Skeletal muscle tissue (tissue), 4 donors: ENCODE data around the gene PATE4. TPM values are rescaled to one million over a fixed set of nuclear protein-coding genes. Genes with fewer than 3 reads are reported as not detected.
A peak's percentile ranks its signal among the peaks of the same experiment; 100 is the strongest.

Experiments
- H3K27ac ChIP-seq: one replicate; pipeline ENCODE4 v1.7.0; 2013; ENCODE audit warnings: mild to moderate bottlenecking, low read depth, low read length, inconsistent platforms
- H3K27me3 ChIP-seq, 3 donors: one replicate each; pipeline ENCODE4 v1.7.0; 2013; ENCODE audit warnings: low read length in 3 of 3; ENCODE audit not compliant: control insufficient read depth in 3 of 3, insufficient read depth in 3 of 3
- H3K36me3 ChIP-seq, 3 donors: one replicate each; pipeline ENCODE4 v1.7.0; 2013; ENCODE audit warnings: low read length in 3 of 3; ENCODE audit not compliant: control insufficient read depth in 3 of 3, insufficient read depth in 3 of 3
- H3K4me1 ChIP-seq, 3 donors: one replicate each; pipeline ENCODE4 v1.7.0; 2013; ENCODE audit warnings: low read length in 3 of 3, mild to moderate bottlenecking in 3 of 3; ENCODE audit not compliant: control insufficient read depth in 3 of 3, insufficient read depth in 3 of 3
- H3K4me3 ChIP-seq, 3 donors: one replicate each; pipeline ENCODE4 v1.7.0; 2013; ENCODE audit warnings: low read length in 3 of 3
- H3K9ac ChIP-seq, 3 donors: one replicate each; pipeline ENCODE4 v1.7.0; 2013; ENCODE audit warnings: low read length in 3 of 3, mild to moderate bottlenecking in 3 of 3, moderate library complexity in 2 of 3, low read depth in 1 of 3
- H3K9me3 ChIP-seq, 3 donors: one replicate each; pipeline ENCODE4 v1.7.0; 2013; ENCODE audit warnings: low read length in 3 of 3; ENCODE audit not compliant: control insufficient read depth in 3 of 3
- total RNA-seq: library from RNA; depleted of rRNA; stranded (reverse); fragments of >200 nt; gene quantifications from one replicate; pipeline ENCODE4 v1.2.3, GENCODE V29; 2014
- donor health status: Osteomylitis.

Gene PATE4
- total RNA-seq, 1 donor from 2014 or later = not detected

DNA sequence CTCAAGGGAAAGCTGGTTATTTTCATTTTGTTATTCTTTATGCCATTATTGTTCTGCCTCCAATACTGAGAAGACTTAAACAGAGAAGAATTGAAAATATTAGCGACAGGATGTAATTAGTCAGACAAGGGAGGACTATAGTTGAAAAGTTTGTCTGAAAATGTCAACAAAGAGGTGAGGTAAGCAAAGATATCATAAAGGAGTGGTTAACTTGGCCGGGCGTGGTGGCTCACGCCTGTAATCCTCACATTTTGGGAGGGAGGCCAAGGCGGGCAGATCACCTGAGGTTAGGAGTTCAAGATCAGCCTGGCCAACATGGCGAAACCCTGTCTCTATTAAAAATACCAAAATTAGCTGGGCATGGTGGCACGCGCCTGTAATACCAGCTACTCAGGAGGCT lies 50.3 kb downstream of the PATE4 start:
- Histone ChIP-seq H3K36me3 (no peaks in the 10 kb centered on the region), H3K9me3 (no peaks in the 10 kb centered on the region), H3K4me3 (no peak overlapping the region), H3K27ac (no peak overlapping the region), H3K9ac (no peak overlapping the region), H3K4me1 (peaks cover 7 to 11% (median 10%) of the 10 kb centered on the region in 3 donors), H3K27me3 (no peaks in the 10 kb centered on the region)

DNA sequence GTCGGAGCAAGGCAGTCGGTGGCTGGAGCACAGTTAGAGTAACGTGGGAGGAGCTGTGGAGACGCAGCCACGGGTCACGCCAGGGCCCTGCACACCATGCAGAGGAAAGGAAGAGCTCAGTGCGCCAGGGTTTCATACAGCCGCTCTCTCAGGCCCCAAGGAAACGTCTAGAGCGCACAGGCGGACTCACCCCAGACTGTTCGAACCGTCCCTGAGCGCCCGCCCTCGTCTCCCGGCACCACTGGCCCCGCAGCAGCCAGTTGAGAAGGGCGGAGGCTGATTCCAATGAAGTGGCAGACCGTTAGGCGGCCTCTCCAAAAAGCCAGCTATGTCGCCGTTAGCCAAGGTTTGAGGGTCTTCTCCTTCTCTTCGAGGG lies 53.9 kb downstream of the PATE4 start:
- H3K27ac ChIP-seq = peak overlapping the region; percentile 88
- no peaks in the 10 kb centered on the region for H3K27me3 ChIP-seq
- H3K36me3 ChIP-seq = no peaks in the 10 kb centered on the region
- H3K4me3 ChIP-seq = peak overlapping the region; percentile 80 to 95 (median 91)
- H3K9me3 ChIP-seq = no peaks in the 10 kb centered on the region
- H3K9ac ChIP-seq = peak overlapping the region; percentile 59 to 76 (median 68)
- H3K4me1 ChIP-seq = peaks cover 7 to 11% (median 10%) of the 10 kb centered on the region in 3 donors

DNA sequence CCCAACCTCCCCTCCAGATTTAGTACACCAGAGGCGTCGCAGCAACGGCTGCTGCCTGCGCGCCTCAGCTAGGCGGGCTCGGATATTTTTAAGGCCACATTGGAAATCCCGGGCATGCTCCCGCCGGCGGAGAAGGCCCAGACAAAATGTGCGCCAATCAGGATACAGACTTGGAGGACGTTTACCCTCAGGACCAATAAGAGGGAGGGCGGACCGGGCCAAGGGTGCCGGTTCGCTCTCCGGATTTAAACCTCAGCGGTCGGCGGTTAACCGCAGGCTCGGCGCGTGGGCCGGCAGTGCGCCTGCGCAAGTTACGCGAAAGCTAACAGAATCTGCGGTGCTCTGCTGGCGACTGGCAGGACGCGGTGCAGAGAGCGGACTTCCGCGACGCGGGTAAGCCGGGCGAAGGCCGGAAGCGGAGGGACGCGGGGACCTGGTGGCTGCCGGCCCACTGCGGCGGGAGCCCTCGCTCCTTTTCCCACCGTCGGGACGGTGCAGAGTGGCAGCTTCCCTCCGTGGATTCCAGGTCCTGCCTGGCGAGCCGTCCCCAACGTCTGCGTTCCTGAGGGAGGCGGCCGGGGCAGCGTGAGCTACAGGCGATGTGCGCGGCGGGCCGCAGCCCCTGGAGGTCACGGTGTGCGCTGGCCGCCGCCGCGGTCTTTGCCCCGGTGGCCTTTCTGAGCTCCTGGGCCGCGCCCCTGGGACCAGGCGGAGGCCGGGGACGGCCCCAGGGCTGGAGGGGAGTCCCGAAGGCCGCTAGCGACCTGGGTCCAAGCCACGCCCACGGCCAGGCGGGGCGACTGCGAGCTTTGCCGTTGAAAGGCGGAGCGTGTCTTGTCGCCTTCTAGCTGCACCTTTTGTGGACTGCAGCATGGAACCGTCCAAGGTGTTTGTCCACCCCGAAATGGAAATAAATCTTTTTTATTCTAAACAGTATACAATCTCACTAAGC lies 54.5 kb downstream of the PATE4 start, which contains the start of gene HYLS1:
HYLS1 (plus strand) TSS at position 296 of the 952 bp plus-strand sequence. CDS start 11,701 bp downstream, outside the sequence.
- Histone ChIP-seq H3K4me3 (peak within 1 kb of the TSS; percentile 80 to 95 (median 91)), H3K9me3 (no peaks in the 10 kb centered on the region), H3K27ac (peak within 1 kb of the TSS; percentile 88)

More for the DNA sequence above, 54.5 kb downstream of the PATE4 start, which contains the start of gene HYLS1:
- Histone ChIP-seq H3K27me3 (no peaks in the 10 kb centered on the region), H3K4me1 (peaks cover 7 to 11% (median 10%) of the 10 kb centered on the region in 3 donors), H3K9ac (peak within 1 kb of the TSS; percentile 76 to 87 (median 85)), H3K36me3 (peaks cover 0 to 3% (median 0%) of the 10 kb centered on the region in 3 donors)

Other genes with a start within 250 kb of the PATE4 start
- 129 TPM for gene STT3A, start 240.5 kb upstream of the PATE4 start, total RNA-seq
- gene CHEK1, start 208.2 kb upstream of the PATE4 start, total RNA-seq = 9.4 TPM
- gene ACRV1, start 152.5 kb upstream of the PATE4 start, total RNA-seq = 0.52 TPM
- not detected for gene PATE1, start 87.0 kb upstream of the PATE4 start, total RNA-seq
- gene PATE2, start 54.5 kb upstream of the PATE4 start, total RNA-seq = not detected
- gene PATE3, start 45.2 kb upstream of the PATE4 start, total RNA-seq = not detected
- 5.2 TPM for gene HYLS1, start 54.4 kb downstream of the PATE4 start, total RNA-seq
- gene PUS3, start 69.9 kb downstream of the PATE4 start, total RNA-seq = 8.4 TPM
- under 0.01 TPM for gene DDX25, start 71.2 kb downstream of the PATE4 start, total RNA-seq
- not detected for gene VSIG10L2, start 112.7 kb downstream of the PATE4 start, total RNA-seq
- gene CDON, start 229.6 kb downstream of the PATE4 start, total RNA-seq = 28.7 TPM